GM12801 (cell line): ENCODE measurements around the gene MBD3.

Source experiments
- CTCF ChIP-seq: IDR thresholded peaks from one replicate; pipeline ENCODE4 v1.5.1; 2011; ENCODE audit warnings: control low read depth; ENCODE audit not compliant: insufficient read length; ENCODE audit errors: extremely low read depth

The MBD3 gene

GRCh38 chr19:1555487-1556389 is 36.9 kb downstream of the MBD3 start:
- no peak for TF ChIP-seq CTCF

- TF ChIP-seq CTCF: no peak
Measured at GRCh38 chr19:1554968-1555367, 37.7 kb downstream of the MBD3 start.

- no peak for TF ChIP-seq CTCF
Measured at GRCh38 chr19:1553415-1553814, 39.2 kb downstream of the MBD3 start.

- no peak for TF ChIP-seq CTCF
Measured at GRCh38 chr19:1551068-1552040, 41.3 kb downstream of the MBD3 start.

- no peak for TF ChIP-seq CTCF
Measured at GRCh38 chr19:1549332-1549945, 43.2 kb downstream of the MBD3 start.

GRCh38 chr19:1540365-1540925 is 52.2 kb downstream of the MBD3 start:
- TF ChIP-seq CTCF: no peak
